ENCODE data around the gene SIX1.

Gene SIX1

GRCh38 chr14:60648934-60649874 is at the start of gene SIX1:
Gene SIX1 (minus strand): TSS chr14:60649477. CDS start chr14:60649189, 288 bp downstream.
- DNase-seq = no peak

DNA sequence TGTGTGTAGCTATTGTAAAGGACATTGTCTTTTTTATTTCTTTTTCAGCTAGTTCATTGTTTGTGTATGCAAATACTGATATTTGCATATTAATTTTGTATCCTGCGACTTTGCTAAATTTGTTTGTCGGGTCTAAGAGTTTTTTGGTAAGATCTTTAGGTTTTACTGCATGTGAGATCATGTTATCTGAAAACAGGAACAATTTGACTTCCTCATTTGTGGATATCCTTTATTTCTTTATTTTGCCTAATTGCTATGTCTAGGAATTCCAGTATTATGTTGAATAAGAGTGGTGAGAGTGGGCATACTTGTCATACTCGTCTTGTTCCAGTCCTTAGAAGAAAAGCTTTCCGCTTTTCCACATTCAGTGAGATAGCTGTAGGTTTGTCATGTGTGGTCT is 46.0 kb upstream of the SIX1 start:
- no peak for DNase-seq

GRCh38 chr14:60691383-60692113 is 42.3 kb upstream of the SIX1 start:
- DNase-seq = no peak

DNA sequence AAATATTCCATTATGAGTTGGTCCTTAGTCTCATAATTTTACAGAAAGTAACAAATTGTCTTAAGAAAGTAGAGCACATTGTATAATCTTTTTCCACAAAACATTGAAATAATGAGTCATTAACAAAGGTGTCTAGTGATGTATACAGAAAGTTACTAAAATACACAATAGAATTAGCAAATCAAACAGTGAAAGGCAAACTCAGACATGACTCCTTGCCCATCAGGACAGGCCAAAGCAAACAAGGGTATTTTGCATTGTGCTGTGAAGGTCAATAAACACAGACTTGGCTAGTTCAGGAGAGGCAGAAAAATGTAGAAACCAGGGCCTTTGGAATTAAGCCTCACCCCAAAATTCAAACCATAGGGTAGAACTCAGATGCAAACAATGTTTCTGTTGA is 37.6 kb upstream of the SIX1 start:
- DNase-seq = no peak

- no peak for DNase-seq
Observed at GRCh38 chr14:60684203-60684602, 34.9 kb upstream of the SIX1 start.

- DNase-seq = no peak
Observed at GRCh38 chr14:60681271-60681670, 32.0 kb upstream of the SIX1 start.

GRCh38 chr14:60680511-60680910 is 31.2 kb upstream of the SIX1 start:
- DNase-seq = no peak

- no peak for DNase-seq
Observed at GRCh38 chr14:60679566-60680258, 30.4 kb upstream of the SIX1 start.

GRCh38 chr14:60677701-60678100 is 28.4 kb upstream of the SIX1 start:
- no peak for DNase-seq

DNA sequence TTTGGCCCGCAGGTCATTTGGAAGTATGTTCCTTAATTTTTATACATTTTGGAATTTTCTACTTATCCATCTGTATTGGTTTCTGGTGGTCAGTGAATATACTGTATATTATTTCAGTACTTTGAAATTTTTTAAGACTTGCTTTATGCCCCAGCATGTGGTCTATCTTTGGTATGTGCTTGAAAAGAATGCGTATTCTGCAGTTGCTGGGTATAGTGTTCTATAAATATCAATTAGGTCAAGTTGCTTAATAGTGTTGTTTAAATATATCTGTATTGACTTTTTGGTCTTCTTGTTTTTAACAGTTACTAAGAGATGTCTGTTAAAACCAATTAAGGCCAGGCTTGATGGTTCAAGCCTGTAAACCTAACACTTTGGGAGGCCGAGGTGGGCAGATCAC is 21.7 kb upstream of the SIX1 start:
- DNase-seq = no peak

DNA sequence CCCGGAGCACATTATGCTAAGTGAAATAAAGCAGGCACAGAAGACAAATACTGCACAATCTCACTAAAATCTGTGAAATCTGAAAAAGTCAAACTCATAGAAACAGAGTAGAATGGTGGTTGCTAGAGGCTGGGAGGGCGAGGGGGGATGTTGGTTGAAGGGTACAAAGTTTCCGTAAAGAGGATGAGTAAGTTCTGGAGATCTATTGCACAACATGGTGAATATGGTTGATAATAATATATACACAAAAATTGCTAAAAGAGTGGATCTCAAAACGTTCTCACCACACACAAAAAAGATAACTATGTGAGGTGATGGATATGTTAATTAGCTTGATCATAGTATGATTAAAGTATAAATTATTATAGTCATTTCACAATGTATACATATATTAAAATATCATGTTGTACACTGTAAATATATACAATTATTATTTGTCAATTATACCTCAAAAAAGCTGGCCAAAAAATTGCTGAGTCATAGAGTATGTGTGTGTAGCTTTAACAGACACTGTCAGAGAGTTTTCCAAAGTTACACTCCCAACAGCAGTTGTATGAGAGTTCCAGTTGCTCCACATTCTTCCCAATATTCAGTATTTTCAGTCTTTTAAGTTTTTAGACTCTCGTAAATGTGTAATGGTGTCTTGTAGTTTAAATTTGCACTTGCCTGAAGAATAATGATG is 19.3 kb upstream of the SIX1 start:
- no peak for DNase-seq

GRCh38 chr14:60665177-60665550 is 15.9 kb upstream of the SIX1 start:
- no peak for DNase-seq

DNA sequence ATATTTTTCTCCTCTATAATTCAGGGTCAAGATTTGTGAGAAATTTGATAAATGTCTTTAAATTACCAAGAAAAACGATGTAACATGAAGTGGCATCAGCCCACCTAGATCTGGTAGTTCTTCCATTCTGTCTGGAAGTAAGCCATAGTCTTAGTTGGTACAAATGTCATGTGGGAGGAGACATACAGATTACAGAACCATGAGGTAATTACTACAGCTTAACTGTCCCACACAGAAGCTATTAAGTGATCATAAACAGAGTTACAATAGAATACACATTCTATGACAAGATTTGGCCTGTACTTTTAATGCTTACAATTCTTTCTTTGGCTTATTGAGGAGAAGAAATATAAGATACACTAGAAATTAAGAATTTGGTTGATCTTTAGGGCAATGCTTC is 13.7 kb upstream of the SIX1 start:
- DNase-seq = no peak

GRCh38 chr14:60661721-60662120 is 12.4 kb upstream of the SIX1 start:
- no peak for DNase-seq

DNA sequence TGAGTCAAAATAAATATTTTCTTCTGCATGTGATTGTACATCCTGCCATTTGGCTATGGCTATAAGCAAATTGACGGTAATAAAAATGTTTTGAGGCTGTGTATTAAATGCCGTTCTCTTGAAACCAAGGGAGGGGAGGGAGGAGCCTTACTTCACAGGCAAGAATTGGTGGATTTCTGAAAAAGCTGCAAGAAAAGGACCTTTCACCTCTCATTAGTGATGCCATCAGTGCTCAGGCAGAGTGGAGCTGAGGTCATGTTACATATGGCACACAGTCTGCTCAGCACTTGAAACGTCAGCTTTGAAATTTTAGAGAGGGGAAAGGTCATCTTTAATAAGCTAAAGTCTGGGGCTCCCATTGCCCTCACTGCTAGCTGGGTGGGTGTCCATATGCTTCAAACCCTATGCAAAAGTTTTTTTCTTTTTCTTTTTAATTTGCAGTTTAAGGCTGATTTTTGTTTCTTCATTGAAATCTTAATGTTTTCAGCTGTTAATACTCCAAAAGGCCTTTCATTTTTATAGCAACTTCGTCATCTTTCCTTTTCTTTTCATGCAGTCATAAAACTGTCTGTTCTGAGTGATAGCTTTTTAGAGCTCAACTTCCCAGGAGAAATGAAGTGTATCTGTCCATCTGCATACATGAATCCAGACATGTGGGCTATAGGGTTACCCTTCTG is 9.8 kb upstream of the SIX1 start:
- DNase-seq = no peak

- no peak for DNase-seq
Observed at GRCh38 chr14:60658211-60658690, 9.0 kb upstream of the SIX1 start.

GRCh38 chr14:60657456-60658210 is 8.4 kb upstream of the SIX1 start:
- DNase-seq = no peak

DNA sequence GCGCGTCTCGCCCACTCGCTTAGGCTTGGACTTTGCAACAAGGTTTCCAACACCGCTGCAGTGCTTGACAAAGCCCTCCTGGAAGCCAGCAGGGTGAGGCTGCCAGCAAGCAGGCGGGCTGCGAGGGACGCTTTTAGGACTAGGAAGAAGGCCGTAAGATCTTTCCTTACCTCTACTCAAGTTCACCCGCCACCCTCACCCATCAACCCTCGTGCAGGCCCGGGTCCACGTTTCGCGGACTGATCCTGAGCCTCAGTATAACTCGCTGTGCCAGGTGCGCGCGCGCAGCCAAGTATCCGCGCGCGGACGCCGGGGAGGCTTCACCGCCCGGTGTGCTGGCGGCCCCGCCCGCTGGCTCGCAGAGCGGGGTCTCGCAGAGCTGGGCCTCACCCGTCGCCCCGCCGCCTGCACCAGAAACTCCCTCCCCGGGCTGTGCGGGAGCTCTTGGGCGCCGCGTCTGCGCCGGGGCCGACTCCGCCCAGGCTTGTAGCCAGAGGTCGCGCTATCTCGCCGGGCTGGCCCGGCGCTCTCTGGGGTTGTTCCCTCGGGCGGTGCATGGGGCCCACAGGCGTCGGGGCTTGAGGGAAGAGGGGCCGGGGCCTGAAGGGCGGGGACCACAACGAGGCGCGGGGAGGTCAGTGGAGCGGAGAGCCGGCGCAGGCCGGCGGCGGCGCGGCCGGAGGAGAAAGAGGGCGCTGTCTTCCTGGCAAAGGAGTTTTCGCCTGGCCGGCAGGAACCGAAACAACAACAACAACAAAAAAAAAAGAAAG is 7.6 kb upstream of the SIX1 start:
- no peak for DNase-seq

DNA sequence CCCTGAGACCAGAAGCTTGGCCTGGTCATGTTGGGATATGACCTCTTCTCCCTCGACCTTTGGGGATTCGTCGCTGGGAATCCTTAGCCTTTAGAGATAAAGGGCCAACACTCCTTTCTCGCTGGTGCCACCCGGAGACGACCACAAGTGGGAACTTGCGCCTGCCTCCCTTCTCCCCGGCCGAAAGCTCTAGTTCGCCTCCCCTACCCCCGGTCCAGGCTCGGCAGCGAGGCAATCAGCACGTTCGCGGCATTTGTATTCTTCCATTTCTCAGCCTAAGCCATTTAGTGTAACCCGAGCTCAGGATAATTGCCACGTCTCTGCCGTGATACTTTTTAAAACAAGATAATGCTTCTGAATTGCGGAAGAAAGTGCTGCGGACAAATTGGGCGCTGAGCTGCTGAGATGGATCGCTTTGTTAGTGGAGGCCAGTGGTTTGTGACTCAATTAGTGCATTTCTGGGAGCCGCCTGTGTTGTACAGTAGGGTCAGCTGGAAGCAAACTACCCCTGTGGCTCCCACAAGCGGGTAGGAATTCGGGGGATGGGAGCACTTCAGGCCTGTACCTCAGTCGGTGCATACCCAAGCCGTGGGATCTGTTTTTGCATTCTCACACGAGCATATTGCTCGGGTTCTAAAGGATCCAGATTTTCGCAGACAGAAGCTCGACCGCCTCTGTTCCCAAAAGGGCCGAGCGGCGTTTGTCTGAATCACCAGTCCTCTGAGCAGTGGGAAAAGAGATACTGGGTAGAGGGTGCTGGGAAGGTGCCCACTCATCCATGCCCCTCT is 6.8 kb upstream of the SIX1 start:
- no peak for DNase-seq
